Measurements from ENCODE around the gene SMIM28.
"Not testable (repeated sequence)": the region's sequence is repeated elsewhere in the genome, so short reads cannot be mapped to it uniquely, and the experiment has no call there.

The SMIM28 gene

DNA sequence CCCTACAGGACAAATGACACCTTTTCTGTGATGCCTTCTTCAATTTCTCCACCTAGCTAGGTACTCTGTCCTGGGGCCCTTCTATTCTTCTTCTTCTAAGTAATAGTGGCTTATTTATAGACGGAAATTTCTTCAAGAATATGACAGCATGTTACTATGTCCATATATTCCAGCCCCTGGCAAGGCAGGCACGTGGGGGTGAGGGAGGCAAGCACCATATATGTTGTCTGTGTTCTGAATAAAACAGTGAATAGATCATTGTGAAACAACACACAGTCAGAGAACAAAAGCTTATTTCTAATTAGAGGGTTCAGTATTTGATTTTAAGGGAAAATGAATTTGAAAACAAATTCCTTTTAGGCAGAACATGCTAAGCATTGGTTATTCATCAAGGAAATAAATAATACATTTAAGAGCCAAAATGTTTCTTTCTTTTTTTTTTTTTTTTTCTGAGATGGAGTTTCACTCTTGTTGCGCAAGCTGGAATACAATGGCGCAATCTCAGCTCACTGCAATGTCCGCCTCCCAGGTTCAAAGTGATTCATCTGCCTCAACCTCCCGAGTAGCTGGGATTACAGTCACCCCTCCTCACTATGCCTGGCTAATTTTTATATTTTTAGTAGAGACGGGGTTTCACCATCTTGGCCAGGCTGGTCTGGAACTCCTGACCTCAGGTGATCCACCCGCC, 32.5 kb downstream of the SMIM28 start:
- DNase-seq, result no peak

DNA sequence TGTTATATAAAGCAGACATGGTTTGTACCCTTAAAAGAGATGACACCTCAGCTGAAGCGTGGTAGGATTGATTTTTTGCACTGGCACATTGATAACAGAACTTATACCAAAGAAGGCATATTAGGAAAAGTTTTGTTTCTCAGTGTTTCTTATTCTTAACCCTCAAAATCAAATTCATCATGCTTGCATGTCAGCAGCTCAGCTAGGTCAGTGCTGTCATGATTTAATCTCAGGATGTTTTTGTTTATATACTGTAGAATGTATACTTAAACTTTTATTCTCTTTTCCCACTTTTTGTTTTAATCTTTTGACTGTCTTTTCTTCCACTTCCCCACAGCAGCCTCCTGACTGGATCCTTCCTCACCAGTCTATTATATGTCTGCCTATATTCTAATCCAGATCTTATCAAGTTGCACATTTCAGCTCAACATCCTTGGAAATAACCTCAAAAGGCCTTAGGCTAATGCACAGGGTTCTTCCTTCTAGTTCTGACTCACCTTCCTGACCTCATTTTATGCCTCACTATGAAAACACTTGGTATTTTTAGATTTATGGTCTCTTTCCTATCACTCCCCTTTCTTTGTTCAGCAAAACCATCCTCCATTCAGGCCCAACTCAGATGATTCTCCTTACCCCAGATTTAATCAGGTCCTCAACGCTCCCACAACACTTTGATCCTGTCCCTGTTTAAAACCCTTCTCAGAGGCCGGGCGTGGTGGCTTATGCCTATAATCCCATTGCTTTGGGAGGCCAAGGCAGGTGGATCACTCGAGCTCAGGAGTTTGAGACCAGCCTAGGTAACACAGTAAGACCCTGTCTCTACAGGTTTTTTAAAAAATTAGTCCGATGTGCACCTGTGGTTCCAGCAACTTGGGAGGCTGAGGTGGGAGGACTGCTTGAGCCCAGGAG, 33.5 kb downstream of the SMIM28 start:
- DNase-seq, result no peak

DNA sequence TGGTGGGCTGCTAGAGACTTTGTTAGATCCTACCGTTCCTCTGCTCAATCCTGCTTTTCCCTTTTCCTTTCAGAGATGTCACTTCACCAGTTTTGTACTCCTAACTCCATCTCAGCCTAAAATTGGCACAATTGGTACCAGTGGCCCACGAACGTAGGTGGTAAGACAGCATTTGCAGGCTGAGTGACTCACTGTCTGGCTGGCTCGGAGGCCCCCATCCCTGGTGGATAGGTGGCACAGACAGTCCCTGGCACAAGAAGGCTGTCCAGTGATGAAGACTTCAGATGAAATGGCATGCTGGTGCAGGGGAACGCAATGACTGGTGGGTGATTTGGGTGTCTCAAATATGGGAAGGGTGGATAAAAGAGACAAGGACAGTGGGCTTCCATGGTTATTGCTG, 37.4 kb downstream of the SMIM28 start:
- no peak for DNase-seq

DNA sequence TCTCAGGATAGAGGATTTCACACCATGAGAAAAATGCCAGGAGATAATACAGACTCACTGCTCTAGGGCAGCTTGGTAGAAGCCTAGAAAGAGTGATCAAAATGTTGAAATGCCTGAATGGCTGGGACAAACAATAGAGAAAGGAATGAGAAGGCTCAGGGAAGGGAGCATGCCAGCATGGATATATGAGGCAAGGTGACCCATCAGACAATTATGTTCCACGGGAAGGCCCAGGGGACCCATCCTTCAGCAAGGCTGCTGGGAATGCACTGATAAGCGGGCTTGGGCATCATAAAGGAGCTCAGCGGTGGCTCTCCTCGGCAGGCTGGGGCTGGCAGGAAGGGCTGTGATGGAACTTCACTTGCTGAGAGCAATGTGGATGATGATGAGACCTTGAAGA, 38.5 kb downstream of the SMIM28 start:
- DNase-seq, result no peak

DNA sequence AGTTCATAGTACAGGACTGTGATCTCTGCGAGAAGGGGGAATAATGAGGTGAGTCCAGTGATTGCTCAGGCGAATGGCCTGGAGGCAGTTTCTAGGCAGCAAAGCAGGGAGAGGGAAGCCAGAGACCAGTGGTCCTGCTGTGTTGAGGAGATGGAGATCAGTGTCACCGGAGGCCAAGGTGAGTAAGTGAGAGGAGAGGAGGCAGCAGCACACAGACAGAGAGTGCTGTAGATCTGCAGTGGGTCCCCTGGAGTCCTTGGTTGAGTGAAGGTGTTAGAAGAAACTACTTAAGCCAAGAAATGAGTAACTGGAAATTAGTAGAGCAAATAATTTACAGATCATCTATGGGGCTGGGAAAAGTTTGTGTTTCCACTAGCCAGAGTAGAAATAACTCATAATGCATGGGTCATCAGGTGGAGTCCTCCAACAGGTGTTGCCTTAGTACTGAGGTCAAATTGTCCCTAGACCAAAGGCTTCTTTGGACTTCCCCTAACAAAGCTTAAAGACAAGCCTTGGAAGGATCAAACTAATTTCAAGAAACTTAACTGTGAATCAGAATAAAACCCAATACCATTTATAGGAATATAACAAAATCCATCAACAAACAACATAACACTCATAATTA, 39.9 kb downstream of the SMIM28 start:
- no peak for DNase-seq

DNA sequence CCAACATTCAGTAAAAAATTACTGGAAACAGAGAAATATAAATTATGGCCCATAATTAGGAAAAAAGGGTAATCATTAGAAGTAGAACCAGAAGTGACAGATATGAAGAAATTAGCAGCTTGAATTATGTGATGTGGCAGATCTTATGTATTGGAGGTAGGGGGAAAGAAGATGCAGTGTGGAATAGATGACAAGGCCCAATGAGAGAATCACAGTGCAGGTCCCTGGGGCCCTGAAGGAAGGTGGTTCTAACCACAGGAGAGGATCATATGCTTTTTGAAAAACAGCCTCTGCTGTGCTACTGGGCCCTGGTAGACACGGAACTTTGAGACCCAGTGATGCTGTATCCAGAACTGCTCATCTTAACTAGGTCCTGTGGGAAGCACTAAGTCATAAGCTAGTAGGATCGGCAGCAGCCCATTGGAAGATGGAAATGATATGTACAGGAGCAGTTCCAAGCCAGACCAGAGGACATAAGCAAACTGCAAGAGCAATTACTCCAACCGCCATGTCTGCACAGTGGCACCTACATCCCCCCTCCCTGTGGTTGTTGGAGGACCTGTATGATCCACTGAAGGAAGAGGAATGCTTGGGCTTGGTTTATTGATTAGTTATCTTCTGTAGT, 40.5 kb downstream of the SMIM28 start:
- DNase-seq, result no peak

DNA sequence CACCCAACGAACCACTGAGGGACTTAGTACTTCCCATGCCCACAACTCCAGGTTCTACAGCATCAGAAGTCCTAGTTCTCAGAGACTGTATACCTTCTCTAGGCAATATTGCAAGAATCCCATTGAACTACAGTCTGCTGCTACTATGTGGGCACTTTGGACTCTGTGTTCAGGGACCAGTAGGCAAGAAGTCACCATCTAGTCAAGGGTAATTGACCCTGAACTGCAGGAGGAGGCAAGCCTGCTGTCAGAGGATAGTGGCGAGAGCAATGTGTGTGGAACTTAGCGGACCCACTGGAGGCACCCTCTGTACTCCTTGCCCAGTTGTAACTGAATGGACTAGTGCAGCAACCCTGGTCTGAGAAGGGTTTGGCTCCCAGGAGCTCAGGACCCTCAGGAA, 42.1 kb downstream of the SMIM28 start:
- no peak for DNase-seq

DNA sequence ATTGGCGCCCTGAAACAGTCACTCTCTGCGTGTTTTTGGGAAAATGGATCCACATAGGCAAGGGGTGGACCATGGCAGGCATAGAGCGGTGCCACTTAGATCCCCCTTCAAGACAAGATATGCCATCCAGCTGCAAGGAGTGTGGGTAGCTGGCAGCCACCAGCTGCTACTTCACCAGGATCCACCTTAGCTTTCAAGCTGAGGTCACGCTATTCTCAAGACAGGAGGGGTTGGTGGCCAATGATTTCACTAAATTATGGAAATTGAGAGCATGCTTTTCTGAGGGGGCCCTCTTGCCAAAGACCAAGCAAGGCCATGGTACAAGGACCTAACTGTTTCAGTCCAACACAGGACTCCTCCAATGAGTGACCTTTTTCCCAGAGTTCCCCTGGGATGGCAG, 42.7 kb downstream of the SMIM28 start:
- no peak for DNase-seq

DNA sequence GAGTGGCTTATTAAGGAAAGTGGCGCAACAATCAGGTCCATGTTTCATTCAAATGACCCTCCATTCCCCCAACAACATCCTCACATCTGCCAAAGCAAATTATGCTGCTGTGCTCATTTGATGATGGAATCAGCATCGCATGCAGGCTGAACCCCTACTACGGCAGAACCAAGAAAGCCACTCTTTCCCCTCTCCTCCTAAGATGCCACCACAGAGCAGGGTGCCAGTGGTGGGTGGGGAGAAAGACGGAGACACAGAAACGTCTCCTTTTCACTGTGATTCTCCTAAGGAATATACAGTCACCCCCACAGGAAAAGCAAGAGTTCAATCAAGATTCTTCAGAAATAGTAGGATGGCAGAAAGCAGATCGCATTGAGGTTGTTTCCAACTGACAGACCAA, 43.4 kb downstream of the SMIM28 start:
- no peak for DNase-seq

DNA sequence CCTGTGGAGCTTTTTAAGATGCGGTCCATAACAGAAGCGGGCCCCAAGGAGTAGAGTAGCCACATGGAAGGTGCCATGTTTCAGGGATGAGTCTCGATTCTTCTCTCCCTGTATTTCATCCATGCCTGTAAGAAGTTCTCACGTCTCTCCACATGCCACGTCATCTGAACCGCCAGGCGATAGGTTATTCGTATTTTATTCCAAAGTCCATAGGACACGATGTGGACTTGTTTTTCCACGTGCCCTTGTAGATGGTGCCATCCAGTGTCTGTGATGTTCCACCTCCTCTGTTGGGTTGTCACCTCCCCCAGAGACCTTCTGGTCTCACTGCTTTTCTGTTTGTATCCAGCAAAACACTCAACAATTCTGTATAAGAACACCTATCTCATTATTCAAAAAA, 43.9 kb downstream of the SMIM28 start:
- DNase-seq, result no peak

DNA sequence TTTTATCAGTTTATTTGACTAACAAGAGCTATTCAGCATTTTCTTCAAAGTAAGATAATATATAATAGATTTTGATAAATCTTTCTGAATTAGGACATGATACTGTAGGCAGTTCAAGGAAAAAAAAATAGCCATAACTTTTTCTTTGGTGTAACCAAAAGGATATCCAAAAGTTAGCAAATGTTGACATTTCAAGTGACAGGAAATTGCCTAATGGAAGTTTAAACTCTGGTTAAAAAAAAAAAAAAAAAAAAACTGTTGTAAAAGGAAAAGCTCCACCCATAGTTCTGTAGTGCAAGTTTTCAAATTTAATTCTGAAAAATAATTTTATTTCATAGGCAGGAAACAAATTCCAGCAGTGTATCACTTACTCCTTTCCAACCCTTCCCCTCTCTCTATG, 45.2 kb downstream of the SMIM28 start:
- DNase-seq, result no peak

DNA sequence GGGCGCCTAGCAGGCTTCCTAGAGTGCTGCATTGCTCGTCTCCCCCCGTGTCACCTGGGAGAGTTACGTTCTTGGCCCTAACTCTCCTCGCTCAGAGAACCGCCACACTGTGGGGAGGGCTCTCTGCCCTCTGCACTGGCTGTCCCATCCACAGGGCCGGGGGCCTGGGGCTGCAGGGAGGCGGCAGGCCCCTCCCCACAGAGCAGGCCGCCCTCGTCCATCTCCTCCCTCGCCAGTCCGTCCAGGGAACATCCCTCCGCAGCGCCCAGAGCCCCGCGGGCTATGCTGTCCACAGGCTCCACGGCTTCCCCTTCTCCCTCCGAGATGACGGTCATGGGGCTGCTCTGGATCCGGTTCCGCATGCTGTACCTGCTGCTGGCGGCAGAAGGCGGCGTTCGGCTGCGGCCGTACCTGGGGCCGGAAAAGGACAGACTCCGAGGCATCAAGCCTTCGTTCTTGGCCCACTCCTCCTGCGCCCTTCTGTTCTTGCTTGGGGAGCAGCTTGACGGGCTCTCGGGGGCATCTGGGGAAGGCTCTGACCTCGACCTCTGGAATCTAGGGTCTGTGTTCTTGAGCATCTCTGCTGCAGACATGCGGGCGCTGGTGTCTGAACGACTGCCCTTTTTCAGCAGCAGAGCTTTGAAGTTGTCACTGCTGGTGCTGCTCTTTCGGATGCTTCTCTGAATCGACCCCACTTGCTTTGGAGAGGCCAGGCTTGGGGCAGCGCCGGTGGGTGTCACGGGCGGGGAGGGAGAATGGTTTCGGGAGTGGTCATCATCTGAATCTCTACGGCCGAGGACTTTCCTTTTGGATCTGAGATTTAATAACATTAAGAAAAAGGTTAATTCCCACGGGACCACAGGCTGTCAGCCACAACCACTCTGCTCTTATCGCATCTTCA, 46.5 kb downstream of the SMIM28 start:
- DNase-seq, result no peak

DNA sequence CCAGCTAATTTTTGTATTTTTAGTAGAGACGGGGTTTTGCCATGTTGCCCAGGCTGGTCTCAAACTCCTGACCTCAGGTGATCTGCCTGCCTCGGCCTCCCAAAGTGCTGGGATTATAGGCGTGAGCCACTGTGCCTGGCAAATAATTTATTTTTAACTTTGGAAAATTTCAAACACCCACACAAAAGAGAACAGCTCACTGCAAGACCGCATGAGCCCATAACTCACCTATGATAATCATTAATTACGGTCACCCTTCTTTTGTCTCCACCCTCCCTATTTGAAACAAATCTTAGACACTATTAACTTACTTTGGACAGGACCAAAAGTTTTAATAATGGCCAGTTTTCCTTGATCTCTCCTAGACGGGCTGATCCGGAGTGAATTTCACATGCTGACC, 47.6 kb downstream of the SMIM28 start:
- DNase-seq, result not testable (repeated sequence)

DNA sequence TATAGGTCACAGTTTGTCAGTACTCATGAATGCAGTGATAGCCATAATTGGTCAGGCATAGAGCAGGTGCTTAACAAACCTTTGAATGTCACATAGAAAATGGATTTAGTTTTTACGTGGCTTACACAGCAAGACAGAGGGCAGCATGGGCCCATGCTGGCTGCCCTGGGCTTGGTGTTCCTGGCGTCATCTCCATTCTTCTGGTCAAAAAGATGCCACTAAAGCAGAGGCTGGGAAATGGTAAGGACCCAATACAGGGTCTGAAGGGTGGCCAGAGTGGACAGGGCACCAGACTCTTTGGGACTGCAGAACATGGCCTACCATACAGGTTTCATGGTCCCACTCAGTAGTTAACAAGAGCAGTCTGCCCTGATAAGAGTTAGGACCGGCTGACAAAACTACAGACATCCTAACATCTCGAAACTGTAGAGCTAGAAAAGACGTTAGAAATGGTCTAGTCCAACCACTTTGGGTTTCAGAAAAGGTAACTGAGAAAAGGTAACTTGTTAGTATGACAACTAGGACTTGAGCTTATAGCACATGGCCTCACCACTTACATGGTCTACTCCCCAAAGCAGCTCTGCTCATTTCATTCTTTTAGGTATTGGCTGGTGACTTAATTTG, 48.9 kb downstream of the SMIM28 start:
- DNase-seq, result no peak

DNA sequence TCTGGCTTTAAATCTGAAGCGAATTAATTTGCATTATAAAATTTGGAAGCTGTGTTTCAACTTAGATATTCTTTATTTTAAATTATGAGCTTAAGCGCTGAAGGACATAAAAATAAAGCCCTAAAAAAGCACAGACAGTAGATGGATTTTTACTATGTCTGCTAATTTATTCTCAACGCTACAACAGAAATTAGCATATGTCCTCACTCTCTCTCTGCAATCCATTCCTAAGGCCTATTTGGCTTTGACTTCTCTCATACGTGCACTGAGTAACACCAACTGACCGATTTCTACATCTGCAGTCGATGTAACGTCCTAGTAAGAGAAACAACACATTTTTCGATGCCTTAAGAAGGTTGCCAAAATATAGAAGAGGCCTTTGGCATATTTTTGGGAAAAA, 50.0 kb downstream of the SMIM28 start:
- DNase-seq, result no peak

DNA sequence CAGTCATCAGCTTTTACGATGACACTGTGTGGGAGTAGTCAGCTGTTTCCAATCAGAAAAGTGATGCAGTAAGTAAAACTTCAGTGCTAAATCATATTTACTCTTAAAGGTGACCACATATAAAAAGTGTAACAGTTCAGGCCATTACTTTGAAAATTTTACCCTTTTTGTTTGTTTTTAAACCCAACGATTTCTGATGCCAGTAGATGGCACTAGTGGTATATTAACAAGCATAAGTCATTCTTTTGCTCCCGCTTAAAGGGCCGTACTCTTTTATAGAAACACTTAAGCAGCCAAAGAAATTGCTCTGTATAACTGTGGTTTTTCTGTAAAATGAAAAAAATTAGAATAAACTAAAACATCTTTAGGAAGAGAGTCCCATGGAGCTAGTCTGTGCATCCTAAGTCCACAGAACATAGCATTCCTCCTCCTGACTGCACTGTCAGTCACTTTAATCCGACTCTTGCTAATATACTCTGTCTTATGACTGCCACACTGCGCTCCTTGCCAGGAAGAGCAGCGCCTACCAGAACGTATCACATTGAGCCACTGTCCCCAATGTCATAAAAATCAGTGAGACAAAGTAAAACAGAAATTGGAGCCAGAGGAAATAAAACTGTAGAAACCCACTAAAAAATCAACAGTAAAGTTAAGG, 51.4 kb downstream of the SMIM28 start:
- no peak for DNase-seq

DNA sequence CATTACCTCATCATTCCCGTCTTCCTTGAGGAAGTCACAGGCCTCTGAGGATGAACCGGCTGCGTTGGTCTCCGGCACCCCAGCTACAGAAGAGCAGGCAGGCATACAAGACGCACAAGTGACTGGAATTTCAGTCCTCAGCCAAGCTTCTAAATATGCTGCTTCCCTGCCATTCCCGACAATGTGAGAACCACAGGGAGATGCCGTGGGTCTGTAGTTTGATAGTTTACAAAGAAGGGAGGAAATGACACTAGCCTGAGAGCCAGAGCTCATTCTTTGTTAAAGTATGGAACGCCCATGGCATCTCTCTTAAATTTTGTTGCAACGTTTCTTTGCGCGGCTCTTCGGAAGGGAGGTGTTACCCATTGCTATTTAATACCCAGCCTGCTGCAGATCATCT, 52.1 kb downstream of the SMIM28 start:
- DNase-seq, result no peak

DNA sequence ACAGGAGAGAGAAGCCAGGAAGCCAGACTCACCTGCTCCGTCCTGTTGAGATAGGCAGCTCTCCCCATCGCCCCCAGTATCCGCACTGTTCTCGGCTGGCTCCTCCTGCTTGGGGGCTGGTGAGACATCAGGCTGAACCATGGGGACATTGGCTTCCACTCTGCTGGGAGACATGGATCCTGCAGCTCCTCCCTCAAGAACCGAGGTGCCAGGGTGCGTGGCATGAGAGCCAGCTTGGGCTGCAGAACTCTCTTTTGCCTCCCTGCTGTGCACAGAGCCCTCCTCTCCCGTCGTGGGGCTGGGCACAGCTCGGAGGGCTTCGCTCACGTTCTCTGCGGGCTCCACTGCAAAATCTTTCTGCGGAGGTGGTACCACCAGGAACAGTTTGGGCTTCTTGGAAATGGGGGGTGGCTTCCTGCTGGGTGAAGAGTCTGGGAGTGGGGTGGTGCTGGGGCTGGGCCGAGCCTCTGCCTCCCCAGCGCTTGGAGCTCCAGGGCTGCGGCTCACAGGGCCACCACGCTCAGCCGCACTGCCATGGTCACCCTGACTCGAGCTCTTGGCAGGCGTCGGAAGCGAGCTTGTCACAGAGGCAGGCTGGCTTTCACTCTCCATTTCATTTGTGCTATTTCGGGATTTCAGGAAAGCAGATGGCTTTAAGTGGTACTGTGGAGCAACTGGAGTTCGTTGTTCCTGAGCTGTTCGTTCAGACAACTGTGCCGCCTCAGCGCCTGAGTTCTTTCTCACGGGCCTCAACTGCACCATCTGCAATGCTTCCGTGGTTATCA, 52.8 kb downstream of the SMIM28 start:
- no peak for DNase-seq

DNA sequence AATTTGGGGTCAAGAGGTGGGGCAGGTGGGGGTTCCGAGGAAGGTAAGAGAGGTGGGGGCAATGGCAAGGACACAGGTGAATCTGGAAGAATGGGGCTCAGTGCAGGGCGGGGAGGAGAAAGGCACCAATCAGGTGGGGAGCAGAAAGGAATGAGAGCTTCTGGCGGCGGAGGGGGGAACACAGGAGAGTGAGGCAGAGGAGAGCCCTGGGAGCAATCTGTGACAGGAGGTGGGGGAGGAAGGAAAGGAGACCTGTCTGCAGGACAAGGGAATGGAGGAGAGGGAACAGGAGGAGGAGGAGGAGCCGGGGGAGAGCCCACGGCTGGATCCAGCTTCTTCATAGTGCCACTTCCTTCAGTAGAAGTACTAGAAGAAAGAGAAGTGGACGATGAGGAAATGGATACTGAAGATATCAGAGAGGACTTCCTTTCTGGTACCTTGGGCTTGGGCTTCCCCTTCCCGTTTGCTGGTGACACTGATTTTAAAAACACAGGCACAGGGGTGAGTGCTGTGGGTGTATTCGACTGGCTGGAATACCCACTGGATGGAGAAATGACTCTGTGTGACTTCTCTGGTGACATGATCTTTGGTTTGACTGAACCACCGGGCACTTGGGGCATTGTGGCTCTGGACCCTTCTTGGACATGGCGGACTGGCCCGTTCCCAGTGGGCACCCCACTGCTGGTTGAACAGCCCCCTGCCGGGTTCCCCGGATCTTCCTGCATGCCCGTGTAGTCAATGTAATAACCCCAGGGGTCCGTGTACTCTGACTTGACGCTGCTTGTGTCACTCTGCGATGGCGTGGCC, 53.8 kb downstream of the SMIM28 start:
- DNase-seq, result no peak

DNA sequence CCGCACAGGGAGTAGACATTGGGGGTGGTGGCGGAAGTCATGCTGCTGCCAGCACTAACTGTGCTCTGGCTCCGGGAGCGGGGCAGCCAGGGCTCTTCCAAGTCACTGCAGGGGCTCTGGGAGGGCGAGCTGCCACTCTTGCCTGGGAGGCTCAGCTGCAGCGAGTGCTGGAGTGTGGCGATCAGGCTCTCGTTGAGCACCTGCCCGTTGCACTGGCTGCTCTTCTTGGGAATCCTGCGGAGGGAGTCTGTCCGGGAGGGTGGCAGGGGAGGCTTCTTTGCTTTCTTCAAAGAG, 54.3 kb downstream of the SMIM28 start:
- no peak for DNase-seq
